ENCODE results near the gene EHHADH. TPM values are rescaled to one million over a fixed set of nuclear protein-coding genes. Genes with fewer than 3 reads are reported as not detected.

The EHHADH gene
- total RNA-seq, 2 experiments from 2014 or later, result 4.0 to 5.0 TPM

GRCh38 chr3:185207931-185208746 lies 45.7 kb downstream of the EHHADH start:
- TF ChIP-seq CTCF (IDR thresholded peaks at IDR 0.05), result no peak
- ChIA-PET POLR2A (no interaction called here), CTCF (no interaction called here)
- H3K9me3 Mint-ChIP-seq, result no peaks in the 10 kb centered on the region
- ATAC-seq (peak; percentile 64), DNase-seq (peak; percentile 5)
- H3K27me3 Mint-ChIP-seq, result no peaks in the 10 kb centered on the region
- intact Hi-C loops (cut with micrococcal nuclease), result no loop called here
- H3K36me3 Mint-ChIP-seq (ENCODE audit: low read depth), result no peaks in the 10 kb centered on the region
- peak overlapping the region; percentile 52 for H3K27ac Mint-ChIP-seq
- H3K4me3 Mint-ChIP-seq, result no peak overlapping the region
- H3K4me1 Mint-ChIP-seq (ENCODE audit: low read depth), result no peaks in the 10 kb centered on the region

GRCh38 chr3:185207481-185207880 lies 46.4 kb downstream of the EHHADH start:
- TF ChIP-seq CTCF (IDR thresholded peaks at IDR 0.05), result no peak
- no peak for DNase-seq
- CTCF ChIA-PET, result no interaction called here
- H3K36me3 Mint-ChIP-seq (ENCODE audit: low read depth), result no peaks in the 10 kb centered on the region
- H3K27ac Mint-ChIP-seq, result no peak overlapping the region
- H3K4me3 Mint-ChIP-seq, result no peak overlapping the region
- intact Hi-C loops (cut with micrococcal nuclease), result no loop called here
- no peaks in the 10 kb centered on the region for H3K4me1 Mint-ChIP-seq (ENCODE audit: low read depth)
- ATAC-seq, result no peak
- POLR2A ChIA-PET, result no interaction called here
- H3K27me3 Mint-ChIP-seq, result no peaks in the 10 kb centered on the region
- no peaks in the 10 kb centered on the region for H3K9me3 Mint-ChIP-seq

- DNase-seq, result no peak
- ATAC-seq, result no peak
- H3K27ac Mint-ChIP-seq, result no peak overlapping the region
- no peak overlapping the region for H3K4me3 Mint-ChIP-seq
- no peaks in the 10 kb centered on the region for H3K4me1 Mint-ChIP-seq (ENCODE audit: low read depth)
- ChIA-PET POLR2A (no interaction called here), CTCF (no interaction called here)
- H3K9me3 Mint-ChIP-seq, result no peaks in the 10 kb centered on the region
- no peak for TF ChIP-seq CTCF (IDR thresholded peaks at IDR 0.05)
- intact Hi-C loops (cut with micrococcal nuclease), result no loop called here
- H3K36me3 Mint-ChIP-seq (ENCODE audit: low read depth), result peaks cover 3% of the 10 kb centered on the region
- H3K27me3 Mint-ChIP-seq, result no peaks in the 10 kb centered on the region
Observed at GRCh38 chr3:185205865-185206264, 48.0 kb downstream of the EHHADH start.

GRCh38 chr3:185204894-185205293 lies 49.0 kb downstream of the EHHADH start:
- Mint-ChIP-seq H3K4me3 (no peak overlapping the region), H3K4me1 (ENCODE audit: low read depth) (no peaks in the 10 kb centered on the region), H3K36me3 (ENCODE audit: low read depth) (peaks cover 3% of the 10 kb centered on the region), H3K27ac (no peak overlapping the region), H3K9me3 (no peaks in the 10 kb centered on the region), H3K27me3 (no peaks in the 10 kb centered on the region)
- TF ChIP-seq CTCF (IDR thresholded peaks at IDR 0.05), result no peak
- intact Hi-C loops (cut with micrococcal nuclease), result no loop called here
- DNase-seq, result no peak
- ATAC-seq, result no peak
- POLR2A ChIA-PET, result no interaction called here
- CTCF ChIA-PET, result no interaction called here

- Mint-ChIP-seq H3K27ac (no peak overlapping the region), H3K4me3 (no peak overlapping the region), H3K9me3 (no peaks in the 10 kb centered on the region), H3K4me1 (ENCODE audit: low read depth) (no peaks in the 10 kb centered on the region), H3K27me3 (no peaks in the 10 kb centered on the region), H3K36me3 (ENCODE audit: low read depth) (peaks cover 3% of the 10 kb centered on the region)
- ChIA-PET POLR2A (no interaction called here), CTCF (no interaction called here)
- DNase-seq (no peak), ATAC-seq (no peak)
- intact Hi-C loops (cut with micrococcal nuclease), result no loop called here
- TF ChIP-seq CTCF (IDR thresholded peaks at IDR 0.05), result no peak
Observed at GRCh38 chr3:185200639-185201038, 53.2 kb downstream of the EHHADH start.
